GM19324 (cell line): ENCODE measurements around the gene MINAR2.

Source experiments
- ATAC-seq: cut with Tn5 transposase; IDR thresholded peaks from one replicate; pipeline ENCODE4 v1.9.1; 2021; ENCODE audit warnings: mild to moderate bottlenecking, moderate library complexity; ENCODE audit not compliant: unreplicated experiment, low FRiP score

MINAR2 gene, protein sequence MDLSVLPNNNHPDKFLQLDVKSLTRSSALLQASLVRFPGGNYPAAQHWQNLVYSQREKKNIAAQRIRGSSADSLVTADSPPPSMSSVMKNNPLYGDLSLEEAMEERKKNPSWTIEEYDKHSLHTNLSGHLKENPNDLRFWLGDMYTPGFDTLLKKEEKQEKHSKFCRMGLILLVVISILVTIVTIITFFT

DNA sequence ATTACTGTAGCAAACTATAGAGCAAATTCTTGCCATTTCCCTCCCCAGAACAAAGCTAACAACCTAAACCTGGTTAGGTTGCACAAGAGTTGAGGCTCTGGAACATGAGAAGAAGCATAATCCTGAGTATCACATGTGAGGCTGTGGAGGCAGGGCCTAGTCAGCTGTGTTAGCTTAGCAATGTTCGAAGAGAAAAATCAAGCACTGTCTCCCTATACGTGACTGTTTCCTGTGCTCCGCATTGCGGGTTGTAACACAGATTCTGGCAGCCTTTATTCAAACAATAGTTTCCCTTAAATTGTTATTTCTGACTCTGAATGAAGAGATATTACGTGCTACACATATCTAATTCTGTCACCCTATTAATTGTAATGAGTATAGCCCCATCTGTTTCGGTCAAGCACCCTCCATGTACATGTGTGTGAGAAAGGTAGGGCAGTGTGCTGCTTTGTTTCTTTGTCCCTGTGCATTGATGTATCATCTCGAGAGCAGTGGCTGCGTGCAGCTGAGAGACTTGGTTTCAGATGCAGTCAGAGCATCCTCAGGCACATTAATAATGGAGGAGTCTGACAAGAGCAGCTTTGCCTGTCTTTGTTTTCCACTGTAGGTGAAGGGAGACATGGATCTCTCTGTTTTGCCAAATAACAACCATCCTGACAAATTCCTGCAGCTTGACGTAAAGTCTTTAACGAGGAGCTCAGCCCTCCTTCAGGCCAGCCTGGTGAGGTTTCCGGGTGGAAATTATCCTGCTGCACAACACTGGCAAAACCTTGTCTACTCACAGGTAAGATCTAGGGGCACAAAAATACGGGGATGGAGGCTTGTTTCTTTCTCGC, at the start of gene MINAR2:
Gene MINAR2, plus strand, starts transcription at position 523 of the 836 bp plus-strand sequence. Its CDS starts 97 bp downstream, at position 620.
- ATAC-seq = no peak

DNA sequence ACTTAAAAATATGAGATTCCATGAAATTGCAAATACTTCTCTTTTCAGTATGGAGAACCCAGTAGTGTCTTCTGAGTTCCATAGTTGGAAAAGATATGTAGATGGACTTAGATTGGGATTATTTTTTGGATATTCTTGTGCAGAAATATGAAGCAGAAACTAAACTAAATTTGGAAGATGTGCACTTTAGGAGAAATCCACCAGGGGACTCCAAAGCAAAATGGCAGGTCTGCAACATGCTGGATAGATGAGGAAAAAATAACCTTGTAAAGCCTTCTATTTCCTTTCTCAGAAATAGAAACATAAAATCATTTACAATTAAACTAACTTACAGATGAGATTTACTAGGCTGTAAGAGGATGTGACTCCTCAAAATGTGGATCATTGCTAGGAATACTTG, 49.2 kb upstream of the MINAR2 start:
- no peak for ATAC-seq

DNA sequence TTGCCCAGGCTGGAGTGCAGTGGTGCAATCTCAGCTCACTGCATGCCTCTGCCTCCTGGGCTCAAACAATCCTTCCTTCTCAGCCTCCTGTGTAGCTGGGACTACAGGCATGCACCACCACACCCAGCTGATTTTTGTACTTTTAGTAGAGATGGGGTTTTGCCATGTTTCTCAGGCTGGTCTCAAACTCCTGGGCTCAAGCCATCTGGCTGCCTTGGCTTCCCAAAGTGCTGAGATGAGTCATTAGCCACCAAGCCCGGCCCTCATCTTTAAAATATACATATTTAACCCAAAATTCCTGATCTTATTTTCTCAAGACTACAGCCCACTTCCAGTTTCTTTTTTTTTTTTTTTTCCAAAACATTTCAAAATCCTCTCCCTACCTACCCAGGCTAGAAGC, 31.7 kb upstream of the MINAR2 start:
- ATAC-seq = no peak

DNA sequence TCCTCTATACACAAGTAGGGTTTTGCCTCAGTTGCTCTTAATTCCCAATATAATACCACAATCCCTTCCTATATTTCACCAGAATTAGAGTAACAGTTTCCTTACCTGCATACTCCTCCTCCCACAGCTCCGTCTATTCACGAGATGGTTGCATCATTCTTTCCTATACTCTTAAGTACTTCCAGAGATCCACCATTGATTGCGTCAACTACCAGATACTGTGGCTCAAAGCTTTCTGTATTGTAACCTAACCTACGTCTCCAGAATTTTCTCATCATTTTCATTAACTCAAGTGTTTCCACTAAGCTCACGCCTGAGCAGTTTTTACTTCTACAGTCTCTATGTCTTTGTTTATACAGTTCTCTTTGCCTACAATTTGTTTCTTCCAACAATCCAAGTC, 31.2 kb upstream of the MINAR2 start:
- ATAC-seq = no peak

DNA sequence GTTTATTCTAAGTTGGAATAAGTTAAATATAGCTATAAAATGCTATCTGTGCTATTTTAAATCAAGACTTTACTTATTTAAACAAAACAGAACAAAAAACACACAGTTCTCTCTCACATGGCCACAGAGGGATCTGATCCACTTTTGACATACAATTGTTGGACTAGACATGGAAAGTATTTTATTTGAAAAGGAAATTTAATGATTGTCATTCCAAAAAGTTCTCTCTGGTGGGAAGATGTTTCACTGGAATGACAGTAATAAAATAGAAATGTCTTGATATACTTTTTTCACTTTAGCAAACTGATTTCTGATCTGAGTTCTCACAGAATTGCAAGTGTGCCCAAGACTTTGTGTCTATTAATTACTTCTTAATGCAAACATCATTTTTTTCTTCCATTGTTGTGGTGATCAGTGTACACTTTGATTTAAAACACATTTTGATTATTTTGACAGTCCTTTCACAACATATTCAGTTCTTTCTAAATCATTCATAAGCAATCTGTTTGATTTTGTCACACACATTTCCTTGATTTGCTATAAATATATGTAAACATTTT, 30.1 kb upstream of the MINAR2 start:
- no peak for ATAC-seq

DNA sequence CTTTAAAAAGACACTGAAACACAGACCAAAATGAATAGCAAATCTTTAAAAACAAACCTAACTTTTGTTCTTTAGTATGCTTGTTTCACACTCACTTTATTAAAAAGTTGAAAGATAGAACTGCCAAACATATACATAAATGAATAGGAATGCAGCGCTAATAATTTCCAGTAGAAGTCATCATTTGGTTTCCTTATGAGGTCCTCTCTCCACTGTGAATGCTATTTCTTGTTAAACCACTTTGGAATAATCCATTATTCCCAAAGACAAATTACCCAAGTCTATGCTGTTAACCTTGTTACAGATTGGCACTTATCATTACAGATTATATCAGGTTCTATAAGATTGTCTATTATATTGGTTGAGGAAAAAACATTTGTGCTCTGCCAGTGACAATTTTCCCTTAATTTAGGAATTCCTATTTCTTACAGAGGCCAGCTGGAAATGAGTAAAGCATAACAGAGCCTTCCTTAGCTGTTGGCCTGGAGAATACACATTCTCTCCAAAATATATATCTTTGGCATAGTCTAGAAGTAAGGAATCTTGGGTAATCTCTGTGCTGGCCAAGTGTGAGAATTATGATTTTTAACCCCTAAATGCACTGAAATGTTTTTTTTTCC, 29.3 kb upstream of the MINAR2 start:
- no peak for ATAC-seq

DNA sequence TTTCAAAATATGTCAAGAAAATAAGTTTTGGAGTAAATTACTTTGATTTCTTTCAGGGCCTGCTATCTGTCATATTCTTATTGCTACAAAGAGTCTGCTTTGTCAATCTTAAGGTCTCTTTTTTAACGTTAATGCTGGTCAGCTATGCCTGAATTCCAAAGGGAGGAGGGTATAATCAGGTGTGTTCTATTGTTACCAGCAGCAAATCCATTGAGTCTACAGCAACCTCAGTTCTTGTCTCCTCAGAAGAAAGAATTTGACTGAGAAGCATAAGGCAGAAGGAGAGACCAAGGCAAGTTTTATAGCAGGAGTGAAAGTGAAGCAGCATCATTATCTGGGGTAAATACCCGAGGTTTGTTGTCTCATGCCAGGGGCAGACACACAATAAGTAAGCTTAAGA, 23.7 kb upstream of the MINAR2 start:
- ATAC-seq = no peak

DNA sequence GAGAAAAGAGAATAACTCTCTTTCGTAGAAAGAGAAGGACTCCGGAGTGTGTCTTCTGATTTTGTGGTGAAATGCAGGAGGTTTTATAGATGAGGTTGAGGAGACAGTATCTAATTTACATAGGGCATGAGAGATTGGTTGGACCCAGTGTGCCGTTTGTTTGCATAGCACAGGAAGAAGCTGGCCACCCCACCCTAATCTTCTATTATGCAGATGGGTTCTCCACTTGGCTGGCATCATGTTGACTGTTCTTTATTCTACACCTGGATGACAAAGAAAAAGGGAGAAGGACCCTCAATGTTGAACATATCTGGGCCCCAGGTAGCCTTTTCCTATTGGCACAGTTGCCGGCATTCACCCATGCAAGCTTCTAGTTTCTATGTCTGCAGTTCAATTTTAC, 23.2 kb upstream of the MINAR2 start:
- ATAC-seq = no peak

DNA sequence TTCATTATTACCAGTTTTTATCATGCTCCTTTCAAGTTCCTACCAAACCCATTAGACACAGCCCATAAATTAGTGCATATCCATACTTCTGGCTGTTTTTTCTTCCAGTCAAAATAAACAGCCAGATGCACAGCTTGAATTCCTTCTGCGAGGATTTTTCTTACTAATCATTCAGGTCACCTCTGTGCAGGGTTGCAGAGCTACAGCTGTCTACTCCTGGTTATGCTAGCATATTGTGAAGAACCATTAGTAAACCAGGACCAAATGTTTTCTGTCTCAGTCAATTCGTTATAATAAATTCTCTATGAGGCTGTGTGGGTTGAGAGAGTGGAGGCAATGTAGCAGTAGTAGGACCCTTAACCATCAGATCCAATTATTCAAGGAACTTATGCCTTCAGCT, 8.1 kb upstream of the MINAR2 start:
- ATAC-seq = no peak

DNA sequence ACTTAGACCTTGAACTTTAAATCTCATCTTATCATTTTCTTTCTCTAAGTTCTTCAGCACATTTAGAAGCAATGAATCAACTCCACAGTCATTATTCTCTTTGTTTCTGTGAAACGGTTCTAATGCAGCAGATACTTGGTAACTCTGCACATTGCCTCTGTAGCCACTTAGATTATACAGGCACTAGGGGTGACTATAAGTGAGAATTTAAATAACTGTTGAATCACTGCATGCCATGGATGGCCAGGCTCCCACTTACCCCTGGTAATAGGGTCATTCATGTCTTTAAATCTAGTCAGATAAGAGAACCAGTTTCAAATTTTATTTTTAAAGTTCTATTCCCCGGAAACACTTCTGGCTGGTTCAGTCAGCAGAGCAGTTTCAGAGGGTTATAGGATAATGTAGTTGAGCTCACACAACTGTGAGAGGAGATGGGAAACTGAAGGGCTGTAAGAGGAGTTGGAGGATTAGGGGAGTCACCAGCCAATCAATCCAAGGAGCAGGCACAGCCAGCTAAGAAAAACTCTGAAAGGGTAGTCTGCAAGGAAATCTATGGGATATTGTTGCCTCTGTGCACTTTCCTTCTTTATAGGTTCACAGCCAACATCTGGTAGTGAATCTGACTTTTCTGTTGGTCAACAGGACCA, 4.2 kb upstream of the MINAR2 start:
- no peak for ATAC-seq

DNA sequence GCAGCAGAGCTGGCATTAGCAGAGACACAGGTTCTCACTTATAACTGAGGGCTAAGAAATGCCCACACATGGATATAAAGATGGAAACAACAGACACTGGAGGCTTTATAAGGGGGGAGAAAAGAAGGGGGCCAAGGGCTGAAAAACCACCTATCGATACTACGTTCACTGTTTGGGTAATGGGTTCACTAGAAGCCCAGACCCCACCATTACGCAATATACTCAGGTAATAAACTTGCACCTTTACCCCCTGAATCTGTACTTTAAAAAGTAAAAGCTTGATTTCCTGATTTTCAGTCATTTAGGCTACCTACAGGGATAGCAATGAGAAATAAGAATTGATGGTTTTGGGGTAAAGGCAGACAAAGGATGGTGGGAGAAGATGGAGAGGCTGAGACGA, 1.9 kb upstream of the MINAR2 start:
- no peak for ATAC-seq

DNA sequence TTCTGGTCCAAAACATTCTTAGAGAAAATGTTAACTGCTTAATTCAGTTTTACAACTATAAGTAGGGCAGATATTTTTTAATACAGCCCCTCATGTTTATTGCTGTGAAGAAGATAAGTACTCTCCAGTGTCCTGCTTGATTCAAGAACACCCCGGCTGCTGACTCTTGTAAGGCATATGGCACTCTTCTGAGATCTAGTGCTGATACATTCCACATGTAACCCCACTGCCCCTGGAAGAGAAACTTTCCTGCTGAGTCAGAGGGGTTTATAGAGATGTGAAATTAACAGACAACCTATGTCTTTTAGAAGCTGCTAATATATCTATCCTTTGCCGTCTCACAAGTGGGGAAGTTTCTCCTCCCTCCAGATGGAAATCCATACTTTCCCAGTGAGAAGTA, 1.0 kb upstream of the MINAR2 start:
- no peak for ATAC-seq

DNA sequence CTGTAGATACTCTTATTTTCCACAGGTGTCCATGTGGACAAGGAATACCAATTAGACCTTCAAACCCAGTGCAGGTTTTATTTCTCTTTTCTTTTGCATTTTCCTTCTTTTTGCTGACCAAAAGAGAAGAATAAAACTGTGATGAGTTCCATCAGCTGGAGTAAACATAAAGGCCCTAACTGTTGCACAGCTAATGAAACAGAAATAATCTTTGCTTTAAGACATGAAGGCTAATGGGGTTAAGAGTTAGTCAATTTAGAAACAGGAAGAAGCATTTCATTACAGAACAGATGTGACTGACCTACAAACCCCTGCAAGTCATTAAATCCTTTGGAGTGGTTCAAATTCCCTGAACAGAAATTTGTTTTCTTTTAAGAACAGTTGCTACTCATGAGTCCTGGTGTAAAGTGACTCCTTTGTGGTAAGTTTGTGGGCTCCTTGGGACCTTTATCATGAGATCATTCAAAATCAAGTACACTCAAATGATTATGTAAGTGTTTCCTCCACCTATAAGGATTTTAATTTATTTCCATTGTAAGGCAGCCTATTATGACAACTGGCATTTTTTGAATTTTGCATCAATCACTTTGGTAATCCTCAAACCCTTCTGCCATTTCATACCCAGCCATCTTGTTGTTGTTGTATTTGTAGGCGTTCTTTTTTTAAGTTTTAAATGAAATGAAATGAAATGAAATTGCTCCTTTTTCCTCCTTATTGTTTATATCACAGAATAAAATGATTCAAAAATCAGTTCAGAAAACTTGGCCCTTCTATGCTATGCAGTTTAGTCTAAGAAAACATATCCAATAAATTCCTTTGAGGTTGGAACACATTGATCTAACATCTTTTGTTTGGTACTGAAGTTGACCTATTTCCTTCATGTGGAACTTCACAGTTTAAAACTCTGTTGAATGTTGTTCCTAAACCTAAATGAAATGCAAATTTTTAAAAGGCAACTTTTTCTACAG, 1.3 kb downstream of the MINAR2 start:
- no peak for ATAC-seq

DNA sequence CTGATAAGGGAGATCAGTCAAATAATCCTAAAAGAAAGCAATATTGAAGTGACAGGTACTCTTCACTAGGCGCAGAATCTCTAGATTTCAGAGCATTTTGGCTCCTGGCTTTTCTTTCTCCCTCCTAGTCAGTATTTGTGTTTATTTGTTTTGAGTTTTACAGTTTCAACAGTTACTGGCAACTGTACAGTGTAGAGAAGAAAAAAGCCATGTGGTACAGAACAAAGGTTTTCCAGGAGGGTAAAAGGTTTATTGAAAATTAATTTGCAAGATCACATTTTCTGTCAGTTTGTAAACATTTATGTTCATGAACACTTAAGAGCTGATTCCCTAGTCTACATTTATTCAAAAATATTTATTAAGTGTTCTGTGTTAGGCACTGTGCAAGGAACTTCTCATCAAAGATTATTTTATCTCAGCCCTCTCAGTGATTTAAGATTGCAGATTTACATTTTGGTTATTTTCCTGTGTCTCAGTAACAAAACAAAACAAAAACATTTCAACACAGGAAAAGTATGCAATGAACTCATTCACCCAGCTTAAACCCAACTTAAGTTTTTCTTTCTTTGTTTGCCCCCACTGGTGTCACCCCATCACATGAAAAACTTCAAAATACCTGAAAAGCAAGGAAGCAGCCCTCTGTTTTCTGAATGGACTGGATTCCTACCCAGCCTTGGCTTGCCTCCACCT, 12.9 kb downstream of the MINAR2 start:
- ATAC-seq = no peak

DNA sequence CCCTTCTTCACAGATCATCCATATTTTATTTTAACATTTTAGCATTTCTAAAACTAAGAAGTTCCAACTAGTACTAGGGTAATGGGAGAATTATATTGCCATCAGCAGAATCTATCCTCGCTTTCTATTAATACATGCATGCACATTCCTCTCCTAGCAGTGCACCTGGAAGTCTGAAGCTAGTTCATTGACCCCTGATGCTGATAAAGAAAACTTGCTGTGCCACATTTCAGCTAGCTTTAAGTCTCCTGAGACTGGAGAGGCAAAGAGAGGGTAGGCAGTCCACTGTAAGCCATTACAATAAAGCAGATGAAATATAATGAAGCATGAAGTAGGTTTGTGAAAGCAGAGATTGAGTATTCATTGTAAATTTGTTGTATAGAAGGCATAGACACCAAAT, 15.8 kb downstream of the MINAR2 start:
- ATAC-seq = no peak

DNA sequence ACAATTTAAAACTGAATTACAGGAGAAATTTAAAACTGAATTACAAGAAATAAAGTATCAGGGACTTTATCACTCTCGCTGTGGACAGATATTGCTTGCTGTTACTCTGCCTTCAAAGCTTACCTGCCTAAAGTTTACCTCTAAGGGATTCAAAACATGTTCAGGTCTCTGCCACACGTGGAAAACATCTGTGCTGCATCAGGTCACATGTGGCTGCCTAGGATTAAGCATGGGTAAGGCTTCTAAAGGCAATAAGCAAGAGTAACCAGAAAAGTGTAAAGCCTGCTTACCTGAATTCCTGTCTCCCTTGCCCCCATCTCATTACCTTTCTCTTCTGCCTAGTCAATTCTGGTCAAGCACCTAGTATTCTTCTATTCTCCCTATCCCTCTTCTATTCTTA, 18.9 kb downstream of the MINAR2 start:
- ATAC-seq = no peak

DNA sequence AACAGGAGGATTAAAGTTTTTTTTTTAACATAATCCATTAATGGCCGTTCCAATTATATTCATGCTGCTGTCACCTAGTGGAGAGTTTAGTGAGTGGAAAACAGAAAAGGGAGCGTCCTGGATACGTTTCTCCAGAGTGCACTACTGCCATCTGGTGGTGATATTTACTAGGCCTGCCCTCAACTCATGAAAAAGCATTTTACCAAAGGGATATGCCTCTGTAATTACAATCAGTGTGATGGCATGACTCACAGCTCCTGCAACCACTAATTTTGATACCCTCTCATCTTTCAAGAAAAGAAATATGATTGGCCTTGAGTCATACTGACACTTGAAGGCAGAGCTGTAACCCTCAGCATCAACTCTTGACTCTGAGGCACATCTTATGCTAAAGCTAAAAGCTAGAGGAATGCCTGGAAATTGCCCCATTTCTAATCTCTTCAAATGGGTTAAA, 20.1 kb downstream of the MINAR2 start:
- ATAC-seq = peak; percentile 73

DNA sequence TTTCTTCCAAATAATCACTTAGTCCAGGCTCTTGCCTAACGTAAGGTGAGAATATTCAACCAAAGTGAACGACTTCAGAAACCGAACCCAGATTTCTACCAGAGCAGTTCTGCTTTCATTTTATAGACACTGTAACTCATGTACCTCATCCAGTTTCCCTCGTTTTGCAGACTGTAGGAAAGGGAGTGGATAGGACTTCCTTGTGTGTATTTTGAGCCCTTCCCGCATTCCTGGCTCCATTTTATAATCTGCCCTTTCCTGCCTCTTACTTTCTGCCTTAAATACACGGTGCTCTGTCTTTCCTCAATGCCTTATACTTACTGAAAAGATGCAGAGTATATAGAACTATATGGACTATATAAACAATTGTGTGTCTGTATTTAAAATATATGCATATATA, 20.8 kb downstream of the MINAR2 start:
- no peak for ATAC-seq
